HL-60/S4 (cell line): Measurements from ENCODE around the gene HRH4.

Source experiments
- in situ Hi-C: fragments of 300-500 bp; cut with MboI; formaldehyde crosslinking; loops from 2 replicates; pipeline ENCODE4 v1.14.3; 2022; ENCODE audit warnings: low sequenced_read_pairs

The HRH4 gene

DNA sequence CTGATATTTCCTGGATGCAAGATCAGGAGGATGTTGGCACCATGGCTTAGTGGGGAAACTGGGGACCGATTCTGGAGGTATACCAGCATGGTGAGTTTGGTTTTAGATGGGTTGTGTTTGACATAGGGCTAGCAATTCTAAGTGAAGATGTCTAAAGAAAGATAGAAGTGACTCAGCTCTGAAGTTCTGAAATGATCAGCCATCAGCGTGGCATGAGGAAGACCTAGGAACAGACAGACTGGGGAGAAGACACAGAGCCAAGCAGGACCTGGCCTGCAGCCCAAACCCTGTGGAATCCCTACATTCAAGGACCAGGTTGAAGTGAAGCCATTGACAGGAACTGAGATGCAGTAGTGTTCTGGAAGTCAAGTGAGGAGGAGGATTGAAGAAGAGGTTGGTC lies 39.8 kb downstream of the HRH4 start:
- in situ Hi-C loops = no loop called here

- in situ Hi-C loops = no loop called here
Measured at GRCh38 chr18:24500766-24501165, 40.3 kb downstream of the HRH4 start.

- in situ Hi-C loops = no loop called here
Measured at GRCh38 chr18:24502667-24503523, 42.5 kb downstream of the HRH4 start.

DNA sequence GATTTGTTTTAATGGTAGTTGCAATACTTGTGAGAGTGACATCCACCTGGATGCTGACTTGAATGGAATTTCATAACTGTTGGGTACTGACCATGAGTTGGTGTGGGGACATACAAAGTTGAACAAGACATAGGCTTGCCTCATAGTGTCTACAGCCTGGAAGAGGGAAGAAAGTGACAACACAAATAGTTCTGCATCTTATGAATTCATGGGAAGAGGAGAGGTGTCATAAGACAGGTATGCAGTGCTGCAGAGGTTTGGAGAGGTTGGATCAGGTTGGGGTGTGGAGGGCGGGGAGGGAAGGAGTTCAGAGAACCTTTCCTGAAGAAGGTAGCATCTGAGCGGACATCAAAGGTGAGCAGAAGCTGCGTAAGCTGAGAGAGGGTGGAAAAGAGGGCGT lies 44.0 kb downstream of the HRH4 start:
- in situ Hi-C loops = no loop called here

- in situ Hi-C loops = no loop called here
Measured at GRCh38 chr18:24506175-24506574, 45.7 kb downstream of the HRH4 start.

DNA sequence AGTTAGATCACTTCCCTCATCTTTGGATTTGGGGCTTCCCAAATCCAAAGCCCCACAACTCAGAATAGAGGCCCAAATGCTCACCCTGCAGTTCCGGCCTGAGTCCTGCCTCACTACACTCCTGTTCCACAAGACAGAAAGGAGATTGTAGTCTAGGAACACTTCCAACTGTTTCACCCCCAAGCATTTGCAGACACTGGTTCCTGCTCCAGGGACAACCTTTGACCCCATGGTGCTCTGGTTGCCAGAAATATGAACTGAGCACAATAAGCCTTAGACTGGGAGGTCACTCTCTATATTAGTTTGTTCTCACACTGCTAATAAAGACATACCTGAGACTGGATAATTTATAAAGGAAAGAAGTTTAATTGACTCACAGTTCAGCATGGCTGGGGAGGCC lies 49.0 kb downstream of the HRH4 start:
- in situ Hi-C loops = no loop called here

- in situ Hi-C loops = no loop called here
Measured at GRCh38 chr18:24514439-24514838, 54.0 kb downstream of the HRH4 start.

GRCh38 chr18:24515721-24516120 lies 55.3 kb downstream of the HRH4 start:
- in situ Hi-C loops = no loop called here

DNA sequence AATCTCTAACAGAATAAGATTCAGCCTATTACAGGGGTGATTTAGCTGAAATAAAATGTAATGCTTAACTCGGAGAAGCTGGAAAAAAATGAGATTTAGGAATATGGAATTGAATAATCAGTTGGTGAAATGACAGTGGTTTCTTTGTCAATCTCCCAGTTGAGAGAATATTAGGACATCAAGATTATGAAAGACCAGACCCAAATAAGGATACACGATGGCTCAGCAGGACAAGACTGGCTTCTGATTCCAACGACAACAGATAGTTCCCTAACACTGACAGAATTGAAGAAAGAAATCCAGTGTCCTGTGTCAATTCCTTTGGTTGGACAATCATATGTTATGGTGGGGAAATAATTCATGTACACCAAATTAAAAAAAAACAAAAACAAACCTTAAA lies 55.8 kb downstream of the HRH4 start:
- in situ Hi-C loops = no loop called here

GRCh38 chr18:24517554-24517953 lies 57.1 kb downstream of the HRH4 start:
- in situ Hi-C loops = no loop called here

GRCh38 chr18:24518596-24518995 lies 58.2 kb downstream of the HRH4 start:
- in situ Hi-C loops = no loop called here
